ENCODE data around the gene LANCL1. TPM values are rescaled to one million over a fixed set of nuclear protein-coding genes. Genes with fewer than 3 reads are reported as not detected.

LANCL1 gene
- total and polyA plus RNA-seq, 4 donors = 6.8 to 53.9 (median 19.5) TPM

- ATAC-seq (ENCODE audit: insufficient read depth, low FRiP score) = no peak
- TF ChIP-seq, protein P1, sequence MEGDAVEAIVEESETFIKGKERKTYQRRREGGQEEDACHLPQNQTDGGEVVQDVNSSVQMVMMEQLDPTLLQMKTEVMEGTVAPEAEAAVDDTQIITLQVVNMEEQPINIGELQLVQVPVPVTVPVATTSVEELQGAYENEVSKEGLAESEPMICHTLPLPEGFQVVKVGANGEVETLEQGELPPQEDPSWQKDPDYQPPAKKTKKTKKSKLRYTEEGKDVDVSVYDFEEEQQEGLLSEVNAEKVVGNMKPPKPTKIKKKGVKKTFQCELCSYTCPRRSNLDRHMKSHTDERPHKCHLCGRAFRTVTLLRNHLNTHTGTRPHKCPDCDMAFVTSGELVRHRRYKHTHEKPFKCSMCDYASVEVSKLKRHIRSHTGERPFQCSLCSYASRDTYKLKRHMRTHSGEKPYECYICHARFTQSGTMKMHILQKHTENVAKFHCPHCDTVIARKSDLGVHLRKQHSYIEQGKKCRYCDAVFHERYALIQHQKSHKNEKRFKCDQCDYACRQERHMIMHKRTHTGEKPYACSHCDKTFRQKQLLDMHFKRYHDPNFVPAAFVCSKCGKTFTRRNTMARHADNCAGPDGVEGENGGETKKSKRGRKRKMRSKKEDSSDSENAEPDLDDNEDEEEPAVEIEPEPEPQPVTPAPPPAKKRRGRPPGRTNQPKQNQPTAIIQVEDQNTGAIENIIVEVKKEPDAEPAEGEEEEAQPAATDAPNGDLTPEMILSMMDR (IDR thresholded peaks at IDR 0.05; ENCODE audit: control extremely low read depth, extremely low read depth) = no peak
- Histone ChIP-seq H3K27me3 (ENCODE audit: control insufficient read depth in 3 of 3, insufficient read depth in 3 of 3, low read length in 2 of 3) (no peaks in the 10 kb centered on the region), H3K4me1 (ENCODE audit: control insufficient read depth in 5 of 5, insufficient read depth in 5 of 5, low read length in 5 of 5) (peaks cover 0 to 2% (median 0%) of the 10 kb centered on the region in 5 donors), H3K4me3 (no peak overlapping the region), H3K27ac (ENCODE audit: low read depth in 1 of 2, low read length in 1 of 2) (no peak overlapping the region), H3K9me3 (ENCODE audit: control insufficient read depth in 4 of 4, insufficient read depth in 3 of 4, low read length in 3 of 4) (no peaks in the 10 kb centered on the region), H3K36me3 (ENCODE audit: control insufficient read depth in 4 of 4, insufficient read depth in 4 of 4, low read length in 4 of 4) (peaks cover 6 to 33% (median 19%) of the 10 kb centered on the region in 4 donors), H3K9ac (ENCODE audit: insufficient read depth in 1 of 2, low read length in 2 of 2) (no peak overlapping the region)
- DNase-seq = no peak
- 39 to 42% methylated on average over 2 of the region's 2 CpGs for WGBS, 2 donors
These were observed 15.2 kb downstream of the LANCL1 start for GRCh38 chr2:210461401-210461800.

DNA sequence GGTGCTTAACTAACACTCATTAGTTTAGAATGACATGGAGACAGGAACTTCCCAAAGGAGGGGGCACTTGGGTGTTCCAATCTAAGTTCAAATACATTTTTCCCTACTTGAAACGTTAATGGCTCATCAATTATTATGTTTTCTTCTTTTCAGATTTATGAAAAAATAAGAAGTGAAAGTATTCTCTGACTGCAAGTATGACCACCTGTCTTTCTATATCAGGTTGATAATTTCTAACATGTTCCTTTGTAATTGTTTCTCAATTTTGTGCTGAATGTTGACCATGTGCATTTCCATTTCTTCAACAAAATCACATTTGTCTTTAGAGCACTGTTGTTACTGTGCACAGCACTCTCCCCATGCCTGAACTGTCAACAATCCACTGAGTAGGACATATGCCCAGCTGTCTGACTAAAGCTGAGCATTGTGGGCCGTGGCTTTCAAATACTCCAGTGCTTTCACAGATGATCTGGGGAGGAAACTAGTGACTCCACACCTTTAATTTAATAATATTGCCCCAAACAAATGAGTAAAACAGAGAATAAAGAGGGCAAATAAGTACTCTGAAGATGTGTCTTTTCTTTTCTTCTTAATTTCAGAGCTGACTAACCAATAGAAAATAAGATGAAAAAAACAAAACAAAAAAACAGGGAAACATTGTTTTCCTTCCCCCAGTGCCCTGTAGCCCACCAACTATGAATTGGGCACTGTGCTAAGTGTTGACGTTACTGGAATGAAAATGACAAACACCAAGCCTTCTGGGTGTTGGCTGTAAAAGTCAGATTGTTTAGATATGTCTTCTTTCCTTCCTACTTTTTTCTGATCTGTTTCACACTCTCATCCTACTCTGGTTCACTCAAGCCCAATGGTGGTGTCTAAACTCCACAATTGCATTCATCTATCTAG is 16.0 kb downstream of the LANCL1 start:
- peaks cover 0 to 2% (median 0%) of the 10 kb centered on the region in 5 donors for H3K4me1 ChIP-seq (ENCODE audit: control insufficient read depth in 5 of 5, insufficient read depth in 5 of 5, low read length in 5 of 5)
- H3K27ac ChIP-seq (ENCODE audit: low read depth in 1 of 2, low read length in 1 of 2) = no peak overlapping the region
- DNase-seq (no peak), ATAC-seq (ENCODE audit: insufficient read depth, low FRiP score) (no peak)
- H3K36me3 ChIP-seq (ENCODE audit: control insufficient read depth in 4 of 4, insufficient read depth in 4 of 4, low read length in 4 of 4) = peaks cover 5 to 29% (median 15%) of the 10 kb centered on the region in 4 donors
- no peaks in the 10 kb centered on the region for H3K9me3 ChIP-seq (ENCODE audit: control insufficient read depth in 4 of 4, insufficient read depth in 3 of 4, low read length in 3 of 4)
- no peak overlapping the region for H3K9ac ChIP-seq (ENCODE audit: insufficient read depth in 1 of 2, low read length in 2 of 2)
- TF ChIP-seq, protein P1 (IDR thresholded peaks at IDR 0.05; ENCODE audit: control extremely low read depth, extremely low read depth) = no peak
- WGBS, 2 donors = 88 to 92% methylated on average over 3 of the region's 3 CpGs
- H3K27me3 ChIP-seq (ENCODE audit: control insufficient read depth in 3 of 3, insufficient read depth in 3 of 3, low read length in 2 of 3) = no peaks in the 10 kb centered on the region
- no peak overlapping the region for H3K4me3 ChIP-seq

GRCh38 chr2:210459880-210460279 is 16.7 kb downstream of the LANCL1 start:
- TF ChIP-seq, protein P1 (IDR thresholded peaks at IDR 0.05; ENCODE audit: control extremely low read depth, extremely low read depth) = no peak
- Histone ChIP-seq H3K9ac (ENCODE audit: insufficient read depth in 1 of 2, low read length in 2 of 2) (no peak overlapping the region), H3K4me1 (ENCODE audit: control insufficient read depth in 5 of 5, insufficient read depth in 5 of 5, low read length in 5 of 5) (peaks cover 0 to 2% (median 0%) of the 10 kb centered on the region in 5 donors), H3K4me3 (no peak overlapping the region), H3K36me3 (ENCODE audit: control insufficient read depth in 4 of 4, insufficient read depth in 4 of 4, low read length in 4 of 4) (peaks cover 2 to 30% (median 12%) of the 10 kb centered on the region in 4 donors), H3K27me3 (ENCODE audit: control insufficient read depth in 3 of 3, insufficient read depth in 3 of 3, low read length in 2 of 3) (no peaks in the 10 kb centered on the region), H3K27ac (ENCODE audit: low read depth in 1 of 2, low read length in 1 of 2) (no peak overlapping the region), H3K9me3 (ENCODE audit: control insufficient read depth in 4 of 4, insufficient read depth in 3 of 4, low read length in 3 of 4) (no peaks in the 10 kb centered on the region)
- 92% methylated on average over 5 of the region's 5 CpGs for WGBS, 2 donors
- no peak for DNase-seq
- ATAC-seq (ENCODE audit: insufficient read depth, low FRiP score) = no peak
